IMR-90 (cell line): ENCODE measurements around the gene TGFB1. TPM values are rescaled to one million over a fixed set of nuclear protein-coding genes. Genes with fewer than 3 reads are reported as not detected.

Source experiments
- ATAC-seq: fragments of 200-7000 bp; cut with Tn5 transposase; 2 replicates; pipeline ENCODE4 v1.9.1; 2020; ENCODE audit warnings: low read depth, mild to moderate bottlenecking, moderate library complexity
- BruUV-seq: library from RNA; stranded (reverse); fragments of 400-500 nt; replicated peaks from 2 replicates; lab custom pipeline; 2021; lab: Mats Ljungman, UMichigan
- CTCF ChIA-PET: fragments of 300-600 bp; formaldehyde crosslinking; extraction: SDS; loops from one replicate; lab custom pipeline; 2021; ENCODE audit warnings: antibody characterized with exemption; lab: Yijun Ruan, JAX
- POLR2A ChIA-PET: fragments of 300-600 bp; sonication (Branson Sonifier 250); formaldehyde crosslinking; loops from one replicate; lab custom pipeline; 2022; ENCODE audit warnings: antibody characterized with exemption; ENCODE audit not compliant: unreplicated experiment; lab: Charles Lee
- DNase-seq: peaks from one replicate; pipeline ENCODE4 v3.0.0; 2013
- H2AFZ ChIP-seq: replicated peaks from 2 replicates; pipeline ENCODE3; 2013; ENCODE audit warnings: low read length, mild to moderate bottlenecking; ENCODE audit not compliant: poor library complexity
- H2AK5ac ChIP-seq: 2 replicates; pipeline ENCODE4 v1.6.1; 2013; ENCODE audit warnings: low read depth, low read length, inconsistent platforms
- H2AK9ac ChIP-seq: replicated peaks from 2 replicates; pipeline ENCODE3; 2013; ENCODE audit warnings: mild to moderate bottlenecking, low read depth, low read length, moderate library complexity; ENCODE audit not compliant: poor library complexity
- H2BK120ac ChIP-seq: 2 replicates; pipeline ENCODE4 v1.6.1; 2013; ENCODE audit warnings: low read depth, low read length, inconsistent platforms
- H2BK15ac ChIP-seq: 3 replicates; pipeline ENCODE4 v1.6.1; 2013; ENCODE audit warnings: low read depth, low read length, inconsistent platforms
- H2BK20ac ChIP-seq: 2 replicates; pipeline ENCODE4 v1.6.1; 2013; ENCODE audit warnings: low read depth, mild to moderate bottlenecking, inconsistent platforms, low read length, moderate library complexity
- H2BK5ac ChIP-seq: 2 replicates; pipeline ENCODE4 v1.6.1; 2013; ENCODE audit warnings: mild to moderate bottlenecking, low read depth, low read length, inconsistent platforms; ENCODE audit not compliant: poor library complexity, severe bottlenecking
- H3K14ac ChIP-seq: replicated peaks from 2 replicates; pipeline ENCODE4 v1.6.1; 2013; ENCODE audit warnings: low read depth, low read length, inconsistent platforms
- H3K18ac ChIP-seq: 2 replicates; pipeline ENCODE4 v1.6.1; 2013; ENCODE audit warnings: low read depth, low read length, control low read depth
- H3K23ac ChIP-seq: 2 replicates; pipeline ENCODE4 v1.6.1; 2013; ENCODE audit warnings: low read depth, low read length, inconsistent platforms
- H3K27ac ChIP-seq: 2 replicates; pipeline ENCODE4 v1.5.1; 2013; ENCODE audit warnings: mild to moderate bottlenecking, control low read depth, low read length; ENCODE audit not compliant: insufficient read depth
- H3K27me3 ChIP-seq: 2 replicates; pipeline ENCODE4 v1.6.1; 2013; ENCODE audit warnings: low read length; ENCODE audit not compliant: control insufficient read depth, insufficient read depth
- H3K36me3 ChIP-seq: 2 replicates; pipeline ENCODE4 v1.6.1; 2013; ENCODE audit warnings: low read length, mixed read lengths; ENCODE audit not compliant: control insufficient read depth, insufficient read depth
- H3K4ac ChIP-seq: 2 replicates; pipeline ENCODE4 v1.6.1; 2013; ENCODE audit warnings: low read depth, low read length, inconsistent platforms
- H3K4me1 ChIP-seq: 2 replicates; pipeline ENCODE4 v1.6.1; 2013; ENCODE audit warnings: low read length, mixed read lengths; ENCODE audit not compliant: control insufficient read depth, insufficient read depth
- H3K4me2 ChIP-seq: 2 replicates; pipeline ENCODE4 v1.6.1; 2013; ENCODE audit warnings: low read depth, mild to moderate bottlenecking, control low read depth, low read length, moderate library complexity
- H3K4me3 ChIP-seq: 2 replicates; pipeline ENCODE4 v1.5.1; 2013; ENCODE audit warnings: low read depth, mild to moderate bottlenecking, control low read depth, low read length, moderate library complexity; ENCODE audit not compliant: insufficient read depth
- H3K56ac ChIP-seq: 2 replicates; pipeline ENCODE4 v1.6.1; 2013; ENCODE audit warnings: low read length, inconsistent platforms; ENCODE audit not compliant: insufficient read depth; ENCODE audit errors: extremely low read depth
- H3K79me1 ChIP-seq, 2 experiments: 2 replicates each; pipeline ENCODE4 v1.6.1; 2013; ENCODE audit warnings: low read length in 2 of 2, inconsistent platforms in 1 of 2, low read depth in 1 of 2
- H3K9ac ChIP-seq: 2 replicates; pipeline ENCODE4 v1.6.1; 2013; ENCODE audit warnings: low read depth, low read length, control low read depth
- H3K9me1 ChIP-seq: 2 replicates; pipeline ENCODE4 v1.6.1; 2013; ENCODE audit warnings: low read length, inconsistent platforms; ENCODE audit not compliant: insufficient read depth
- H3K9me3 ChIP-seq: 2 replicates; pipeline ENCODE4 v1.6.1; 2013; ENCODE audit warnings: low read length; ENCODE audit not compliant: control insufficient read depth, insufficient read depth
- H4K20me1 ChIP-seq: 2 replicates; pipeline ENCODE4 v1.6.1; 2013; ENCODE audit warnings: low read length, inconsistent platforms; ENCODE audit not compliant: insufficient read depth
- H4K5ac ChIP-seq: 2 replicates; pipeline ENCODE4 v1.6.1; 2013; ENCODE audit warnings: mild to moderate bottlenecking, low read depth, low read length, control low read depth
- H4K8ac ChIP-seq, 2 experiments: 2 replicates each; pipeline ENCODE4 v1.6.1; 2013; ENCODE audit warnings: low read depth in 2 of 2, low read length in 2 of 2, control low read depth in 1 of 2, inconsistent platforms in 1 of 2
- H4K91ac ChIP-seq: 2 replicates; pipeline ENCODE4 v1.6.1; 2013; ENCODE audit warnings: low read depth, low read length, inconsistent platforms; ENCODE audit not compliant: insufficient read depth
- BHLHE40 ChIP-seq: fragments of 150-350 bp; IDR thresholded peaks from 2 replicates; pipeline ENCODE4 v1.6.1; 2016; ENCODE audit warnings: mild to moderate bottlenecking, low read depth, low read length
- CEBPB ChIP-seq: IDR thresholded peaks from 2 replicates; pipeline ENCODE4 v1.6.1; 2012; ENCODE audit warnings: low read depth, low read length, improper control_type of control experiment
- MAFK ChIP-seq: IDR thresholded peaks from 2 replicates; pipeline ENCODE4 v1.6.1; 2012; ENCODE audit warnings: low read depth, low read length, improper control_type of control experiment
- POLR2A ChIP-seq: IDR thresholded peaks from 2 replicates; pipeline ENCODE4 v1.6.1; 2012; ENCODE audit warnings: mild to moderate bottlenecking, low read depth, low read length
- RCOR1 ChIP-seq: IDR thresholded peaks from 2 replicates; pipeline ENCODE4 v1.6.1; 2012; ENCODE audit warnings: mild to moderate bottlenecking, low read length, improper control_type of control experiment; ENCODE audit not compliant: insufficient replicate concordance
- WGBS, 2 experiments: methylation state at CpG; one replicate each; pipeline versions ENCODE4 v1.1.5 to v1.1.7; 2013; ENCODE audit warnings: missing lambda C conversion rate in 2 of 2; ENCODE audit not compliant: insufficient read length in 1 of 2; ENCODE audit errors: extremely low coverage in 2 of 2; 5-methylcytosine and 5-hydroxymethylcytosine counted together
- dilution Hi-C: fragments of 300-500 bp; cut with HindIII; formaldehyde crosslinking; loops from one replicate; pipeline ENCODE4 v1.14.3; 2018; ENCODE audit warnings: low sequenced_read_pairs; ENCODE audit not compliant: unreplicated experiment
- in situ Hi-C: fragments of 300-500 bp; cut with MboI; formaldehyde crosslinking; loops from 3 replicates; pipeline ENCODE4 v1.14.3; 2019; ENCODE audit warnings: low sequenced_read_pairs, inconsistent platforms, mixed read lengths
- intact Hi-C: fragments of 100-400 bp; cut with micrococcal nuclease; formaldehyde crosslinking; loops from 2 replicates; pipeline ENCODE4 v1.10.0; 2022
- polyA plus RNA-seq, 3 experiments: library from polyadenylated mRNA; depleted of rRNA; stranded (reverse); fragments of >200 nt; gene quantifications; 2 replicates each; pipeline ENCODE4 v1.2.3, GENCODE V29; 2012; ENCODE audit warnings: low replicate concordance in 1 of 3
- total RNA-seq: library from RNA; depleted of rRNA; stranded (reverse); fragments of >200 nt; gene quantifications from 2 replicates; pipeline ENCODE4 v1.2.3, GENCODE V29; 2012

TGFB1 gene
- total and polyA plus RNA-seq, 2 of the 4 experiments (the other 2 are of a cell fraction), result 3.2 to 26.7 TPM

GRCh38 chr19:41364524-41365391, 11.0 kb upstream of the TGFB1 start:
- peak overlapping the region; percentile 97 for H2AK9ac ChIP-seq
- H4K8ac ChIP-seq, result peak overlapping the region; percentile 97
- H2BK5ac ChIP-seq, result peak overlapping the region; percentile 88
- CTCF ChIA-PET, result interaction anchor here (1.1 to 1.2 kb wide), 2 partner anchors 9 to 11 kb away, joined by 3 read pairs; partner anchors contain the start of gene TGFB1
- TF ChIP-seq CEBPB (no peak), POLR2A (no peak), RCOR1 (no peak), BHLHE40 (no peak), MAFK (no peak)
- peak overlapping the region; percentile 83 for H3K56ac ChIP-seq
- peak overlapping the region; percentile 98 for H4K91ac ChIP-seq
- peak overlapping the region; percentile 98 for H2AFZ ChIP-seq
- POLR2A ChIA-PET, result interaction anchor here (0.6 to 1.3 kb wide), 2 partner anchors 12 to 759 kb away, joined by 4 to 5 read pairs; no protein-coding TSS in a partner anchor
- H4K5ac ChIP-seq, result peak overlapping the region; percentile 97
- peak overlapping the region; percentile 58 for H3K4me3 ChIP-seq
- H3K79me1 ChIP-seq, result peaks cover 30 to 54% of the 10 kb centered on the region in 2 experiments
- BruUV-seq, result no TSS peak
- ATAC-seq, result no peak
- H2BK120ac ChIP-seq, result peak overlapping the region; percentile 82
- WGBS, 2 experiments, result no CpG with 5 or more reads among the region's 14 CpGs
- H2BK15ac ChIP-seq, result peak overlapping the region; percentile 86
- H3K4ac ChIP-seq, result peak overlapping the region; percentile 97
- peak overlapping the region; percentile 93 for H3K18ac ChIP-seq
- peak overlapping the region; percentile 98 for H3K14ac ChIP-seq
- peak overlapping the region; percentile 95 for H2AK5ac ChIP-seq
- H3K9me1 ChIP-seq, result peaks cover 13% of the 10 kb centered on the region
- H3K27ac ChIP-seq, result peak overlapping the region; percentile 93
- no peaks in the 10 kb centered on the region for H3K9me3 ChIP-seq
- dilution Hi-C loops (no loop called here), in situ Hi-C loops (no loop called here), intact Hi-C loops (no loop called here)
- H3K9ac ChIP-seq, result peak overlapping the region; percentile 84
- H3K4me2 ChIP-seq, result peak overlapping the region; percentile 94
- H3K23ac ChIP-seq, result peak overlapping the region; percentile 88
- H2BK20ac ChIP-seq, result peak overlapping the region; percentile 75; the same call in 1 of the 2 replicates
- H3K27me3 ChIP-seq, result no peaks in the 10 kb centered on the region
- no peaks in the 10 kb centered on the region for H4K20me1 ChIP-seq
- H3K4me1 ChIP-seq, result peaks cover 15% of the 10 kb centered on the region
- DNase-seq, result peak; percentile 15
- no peaks in the 10 kb centered on the region for H3K36me3 ChIP-seq
